ENCODE results near the gene TGFBR2.

The TGFBR2 gene

DNA sequence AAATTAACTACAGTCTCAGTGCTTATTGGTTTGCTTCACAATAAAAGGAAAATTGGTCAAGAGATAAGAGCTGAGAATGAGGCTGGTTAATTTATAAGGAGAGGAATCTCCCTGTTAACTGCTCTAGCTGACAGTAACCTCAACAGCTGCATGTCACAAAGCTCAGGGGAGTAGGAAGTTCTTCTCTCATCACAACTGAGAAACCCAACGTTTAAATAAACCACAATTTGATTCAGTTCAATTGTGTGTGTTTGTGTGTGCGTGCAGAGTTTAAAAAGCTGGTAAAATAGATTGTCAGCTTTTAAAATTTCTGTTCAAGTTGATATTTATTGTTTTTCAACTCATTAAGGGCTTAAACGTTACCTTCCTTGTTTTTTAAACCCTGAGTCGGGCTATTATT lies 3.5 kb upstream of the TGFBR2 start:
- no peak for DNase-seq (ENCODE audit: low read depth)

DNA sequence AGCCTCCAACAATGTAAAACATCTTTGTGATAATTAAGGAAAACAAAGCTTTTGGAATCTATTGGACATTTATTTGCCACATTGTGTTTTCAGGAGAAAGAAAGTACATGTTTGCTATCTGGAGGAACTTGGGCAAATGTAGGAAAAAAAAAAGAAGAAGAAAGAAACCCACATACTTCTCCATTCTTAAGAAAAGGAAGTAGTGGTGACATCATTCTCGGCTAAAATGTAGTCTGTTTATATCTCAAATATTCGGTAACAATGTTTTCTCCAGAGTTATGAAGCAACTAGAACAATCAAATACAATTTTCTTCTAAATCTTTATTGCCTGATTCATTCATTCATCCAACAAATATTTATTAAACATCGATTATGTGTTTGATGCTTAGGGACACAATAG lies 2.3 kb upstream of the TGFBR2 start:
- DNase-seq (ENCODE audit: low read depth), result no peak

DNA sequence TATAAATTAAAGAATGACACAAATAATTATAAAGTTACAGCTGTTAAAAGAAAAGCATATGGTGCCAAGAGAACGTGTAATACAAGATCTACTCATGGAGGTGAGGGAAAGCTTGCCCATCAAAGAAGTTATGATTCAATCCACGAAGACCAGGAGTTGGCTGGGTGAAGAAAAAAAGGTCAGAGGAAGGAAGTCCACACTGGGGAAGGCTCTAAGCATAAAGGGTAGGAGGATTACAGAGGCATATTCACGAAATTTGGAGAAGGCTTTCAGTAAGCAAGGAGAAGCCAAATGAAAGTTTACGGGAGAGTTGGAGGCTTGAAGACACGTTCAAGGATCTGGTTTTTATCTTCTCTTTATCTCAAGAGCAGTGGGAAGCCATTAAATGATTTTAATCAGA lies 1.8 kb upstream of the TGFBR2 start:
- DNase-seq (ENCODE audit: low read depth), result no peak

DNA sequence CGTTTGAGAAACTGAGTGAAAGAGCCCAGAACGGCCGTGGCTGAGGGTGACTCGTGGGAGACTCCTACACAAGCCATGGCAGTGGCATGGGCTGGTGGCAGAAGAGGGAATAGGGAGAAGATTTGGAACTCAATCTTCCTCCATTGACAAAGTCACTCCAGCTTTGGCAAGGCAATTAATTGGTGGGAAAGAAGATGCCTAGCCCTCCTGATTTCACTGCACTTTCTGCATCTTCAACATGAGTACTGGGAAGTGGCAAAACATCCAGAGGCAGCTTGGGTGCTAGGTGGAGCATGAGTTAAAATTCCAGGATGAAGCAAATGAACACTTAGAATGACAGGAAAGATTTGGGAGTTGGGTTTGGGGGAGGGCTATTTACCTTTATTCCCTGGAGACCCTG lies 1.4 kb upstream of the TGFBR2 start:
- DNase-seq (ENCODE audit: low read depth), result no peak

DNA sequence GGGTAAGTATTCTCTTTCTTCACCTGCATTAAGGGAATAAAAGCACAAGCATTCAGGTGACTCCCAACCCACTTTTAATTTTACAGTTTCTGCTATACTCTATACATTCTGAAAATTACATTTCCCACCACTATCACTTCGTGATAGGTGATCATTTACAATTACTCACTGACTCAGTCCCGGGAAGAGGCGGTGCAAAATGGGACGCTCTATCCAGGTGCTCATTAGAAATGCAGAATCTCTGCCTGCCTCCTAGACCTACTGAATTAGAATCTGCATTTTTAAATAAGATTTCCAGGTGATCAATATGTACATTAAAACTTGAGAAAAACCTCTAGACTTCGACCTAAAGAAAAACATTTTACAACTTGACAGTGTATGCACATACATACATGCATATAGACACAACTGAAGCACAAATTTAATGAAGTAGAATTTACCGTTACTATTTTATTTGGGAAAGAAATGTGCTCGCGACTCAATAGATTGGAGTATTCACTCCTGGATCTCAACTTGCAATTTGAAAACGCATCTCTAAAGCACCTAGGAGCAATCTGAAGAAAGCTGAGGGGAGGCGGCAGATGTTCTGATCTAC lies 598 bp upstream of the TGFBR2 start:
- DNase-seq (ENCODE audit: low read depth), result no peak

DNA sequence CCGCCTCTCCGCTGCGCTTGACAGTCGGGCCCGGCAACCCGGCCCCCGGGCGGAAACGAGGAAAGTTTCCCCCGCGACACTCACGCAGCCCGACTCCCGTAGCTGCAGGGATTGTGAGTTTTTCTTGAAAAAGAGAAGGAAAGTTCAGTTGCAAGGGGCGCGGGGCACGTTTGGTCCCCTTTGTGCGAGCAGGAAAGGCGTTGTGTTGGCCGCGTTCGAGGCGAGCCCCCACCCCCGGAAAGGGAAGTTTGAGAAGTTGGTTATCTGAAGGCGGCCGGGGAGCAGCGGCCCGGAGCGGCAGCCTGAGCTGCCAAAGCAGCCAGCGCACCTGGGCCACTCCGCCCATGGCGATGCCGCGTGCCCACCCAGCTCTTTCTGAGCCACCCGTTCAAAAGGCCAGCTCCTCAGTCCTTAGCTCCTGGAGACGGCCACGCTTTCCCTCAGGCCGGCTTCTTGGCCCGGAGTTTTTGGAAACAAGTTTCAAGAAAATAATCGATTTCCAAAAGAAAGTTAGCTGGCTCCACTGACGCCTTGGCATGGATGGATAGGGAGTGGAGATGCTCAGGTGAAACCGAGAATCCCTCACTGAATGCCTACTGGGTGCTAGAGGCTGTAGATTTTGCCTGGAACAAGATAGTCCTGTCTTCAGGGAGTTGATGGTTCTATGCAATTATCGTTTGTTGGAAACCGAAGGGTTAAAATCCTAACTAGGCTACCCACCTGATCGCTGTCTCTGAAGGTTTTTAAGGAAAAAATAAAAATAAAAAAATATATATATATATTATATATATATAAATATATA lies 832 bp downstream of the TGFBR2 start:
- no peak for DNase-seq (ENCODE audit: low read depth)

DNA sequence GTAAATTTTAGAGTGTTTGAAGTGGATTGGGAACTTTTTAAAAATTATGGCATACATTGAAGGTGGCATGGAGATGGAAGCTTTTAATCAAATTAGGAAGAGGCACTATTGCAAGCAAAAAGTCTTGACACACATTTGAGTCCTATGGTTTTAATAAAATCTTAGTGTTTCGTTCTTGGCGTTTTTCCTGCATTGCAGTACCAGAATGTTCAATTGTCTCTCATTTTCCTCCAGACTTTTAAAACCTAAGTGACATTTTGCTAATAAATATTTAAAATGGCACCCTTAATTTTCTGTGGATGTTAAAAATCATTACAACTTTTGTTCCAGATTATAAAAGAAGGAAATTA lies 2.2 kb downstream of the TGFBR2 start:
- DNase-seq (ENCODE audit: low read depth), result no peak

DNA sequence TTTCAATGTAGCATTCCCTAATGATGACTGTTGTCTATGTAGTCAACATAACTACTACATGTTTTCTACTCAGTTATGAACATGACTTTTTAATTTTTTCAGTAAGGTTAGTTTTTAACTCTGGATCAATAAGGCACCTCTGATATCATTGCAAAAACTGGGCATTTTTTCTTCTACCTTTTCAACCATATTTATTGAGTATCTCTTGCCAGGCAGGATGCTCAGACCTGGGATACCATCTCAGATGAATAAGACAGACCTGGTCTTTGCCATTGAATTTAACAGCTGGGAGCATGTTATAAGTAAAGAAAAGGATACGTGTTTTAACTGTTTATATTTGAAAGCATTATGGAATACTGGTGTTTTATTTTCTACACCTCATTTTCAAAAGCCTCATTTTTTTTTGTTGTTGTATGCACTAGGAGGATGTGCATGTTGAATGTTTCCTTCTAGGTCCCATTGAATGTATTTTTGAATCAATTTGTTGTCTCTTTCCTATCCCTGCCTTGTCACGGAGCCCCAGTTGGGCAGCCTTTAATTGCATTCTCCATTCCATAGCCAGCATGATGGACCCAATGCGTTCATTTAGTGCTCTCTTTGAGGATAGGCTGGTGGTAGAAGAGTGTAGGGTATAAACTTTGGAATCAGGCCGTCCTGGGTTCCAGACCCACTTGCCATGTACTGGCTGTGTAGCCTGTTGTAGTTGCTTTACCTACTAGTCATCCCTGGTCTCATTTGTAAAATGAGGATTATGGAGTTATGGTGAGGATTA lies 3.7 kb downstream of the TGFBR2 start:
- no peak for DNase-seq (ENCODE audit: low read depth)

DNA sequence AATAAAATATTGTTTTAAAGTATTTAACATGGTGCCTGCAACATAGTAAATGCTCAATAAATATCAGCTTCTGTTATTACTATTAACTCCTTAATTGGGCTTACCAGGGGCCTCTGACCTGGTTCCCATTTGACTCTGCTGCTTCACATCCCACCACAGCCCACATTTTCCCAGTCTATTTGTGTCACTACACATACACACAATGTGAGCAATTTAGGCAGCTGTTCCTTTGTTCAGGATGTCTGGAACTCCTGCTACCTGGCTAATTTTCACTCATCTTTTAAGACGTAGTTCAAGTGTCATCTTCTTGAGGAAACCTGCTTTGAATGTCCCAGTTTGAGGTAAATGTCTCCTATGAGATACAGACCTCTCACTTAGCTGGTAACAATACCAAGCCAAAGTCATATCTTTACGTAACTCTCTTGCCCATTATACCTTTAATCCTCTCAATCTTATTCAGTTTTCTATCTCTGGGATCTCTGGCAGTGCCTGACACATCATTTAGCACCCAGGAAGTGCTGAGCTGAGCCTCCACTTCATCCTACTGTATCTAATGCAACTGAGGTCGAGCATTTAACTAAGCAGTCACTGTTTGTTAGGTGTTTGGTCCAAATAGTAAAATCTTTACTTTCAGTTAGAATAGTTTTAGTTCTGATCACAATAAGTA lies 4.4 kb downstream of the TGFBR2 start:
- DNase-seq (ENCODE audit: low read depth), result no peak

DNA sequence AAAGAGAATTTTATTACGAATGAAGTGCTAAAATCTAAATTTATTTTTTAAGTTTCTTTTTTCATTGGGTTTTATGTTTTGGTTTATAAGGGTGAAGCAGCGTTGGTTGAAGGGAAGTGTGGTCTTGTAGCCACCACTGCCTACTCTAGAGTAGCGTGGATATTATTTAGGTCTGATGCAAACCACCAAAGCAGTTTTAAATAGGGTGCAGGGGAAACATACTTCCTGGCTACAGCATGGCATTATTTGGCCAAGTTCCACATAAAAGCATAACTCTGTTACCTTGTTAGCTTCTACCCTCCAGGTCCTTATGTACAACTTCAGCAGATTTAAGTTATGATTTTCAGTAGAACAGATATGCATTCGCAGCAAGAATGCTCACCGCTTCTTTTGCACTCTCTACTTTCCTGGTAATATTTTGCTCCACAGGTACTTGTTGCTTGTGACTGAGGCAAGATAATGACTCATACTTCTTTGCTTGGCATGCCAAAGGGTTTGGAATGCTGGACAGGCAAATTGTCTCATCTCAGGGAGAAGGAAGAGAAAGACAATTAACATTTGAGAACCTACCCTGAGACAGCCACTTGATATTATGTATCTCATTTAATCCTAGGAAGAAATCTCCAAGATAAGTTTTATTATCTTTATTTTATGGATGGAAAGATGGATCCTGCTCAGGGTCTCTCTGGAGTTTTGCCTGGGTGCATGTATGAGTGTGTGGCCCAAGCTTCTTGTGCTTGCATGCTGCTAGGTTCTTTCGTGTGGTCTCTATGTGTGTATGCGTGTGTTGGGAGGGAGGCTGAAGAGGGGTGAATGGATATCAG lies 5.4 kb downstream of the TGFBR2 start:
- peak; percentile 70 for DNase-seq (ENCODE audit: low read depth)

DNA sequence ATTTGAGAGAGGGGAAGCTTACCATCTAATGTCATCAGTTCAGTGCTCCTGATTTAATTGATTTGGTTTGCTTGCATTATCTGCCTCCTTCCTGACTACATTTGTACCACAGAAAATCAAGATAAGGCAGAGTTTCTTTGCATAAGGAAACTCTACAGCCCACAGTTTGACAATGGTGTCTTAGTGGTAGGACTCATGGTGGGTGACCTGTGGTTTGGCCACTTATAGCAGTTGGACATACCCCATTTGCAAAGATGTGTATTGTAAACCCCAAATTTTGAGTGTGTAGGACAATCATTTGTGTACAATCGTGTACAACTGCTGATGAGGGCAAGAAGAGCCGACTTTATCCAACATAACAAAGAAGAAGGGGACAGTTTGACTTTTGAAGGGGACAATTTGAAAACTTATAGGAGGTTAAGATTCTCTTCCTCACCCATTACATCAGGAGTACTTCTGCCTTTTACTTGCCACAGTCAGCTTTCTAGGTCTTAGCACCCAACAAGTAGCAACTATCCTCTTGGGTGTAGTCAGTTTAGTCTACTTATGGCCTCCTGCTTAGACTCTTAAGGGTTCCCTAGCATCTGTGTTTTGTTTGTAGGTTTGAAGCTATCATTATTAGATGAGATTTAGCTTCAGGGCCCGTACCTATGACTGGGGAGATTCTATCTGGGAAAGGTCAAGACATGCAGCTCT lies 6.2 kb downstream of the TGFBR2 start:
- DNase-seq (ENCODE audit: low read depth), result no peak

DNA sequence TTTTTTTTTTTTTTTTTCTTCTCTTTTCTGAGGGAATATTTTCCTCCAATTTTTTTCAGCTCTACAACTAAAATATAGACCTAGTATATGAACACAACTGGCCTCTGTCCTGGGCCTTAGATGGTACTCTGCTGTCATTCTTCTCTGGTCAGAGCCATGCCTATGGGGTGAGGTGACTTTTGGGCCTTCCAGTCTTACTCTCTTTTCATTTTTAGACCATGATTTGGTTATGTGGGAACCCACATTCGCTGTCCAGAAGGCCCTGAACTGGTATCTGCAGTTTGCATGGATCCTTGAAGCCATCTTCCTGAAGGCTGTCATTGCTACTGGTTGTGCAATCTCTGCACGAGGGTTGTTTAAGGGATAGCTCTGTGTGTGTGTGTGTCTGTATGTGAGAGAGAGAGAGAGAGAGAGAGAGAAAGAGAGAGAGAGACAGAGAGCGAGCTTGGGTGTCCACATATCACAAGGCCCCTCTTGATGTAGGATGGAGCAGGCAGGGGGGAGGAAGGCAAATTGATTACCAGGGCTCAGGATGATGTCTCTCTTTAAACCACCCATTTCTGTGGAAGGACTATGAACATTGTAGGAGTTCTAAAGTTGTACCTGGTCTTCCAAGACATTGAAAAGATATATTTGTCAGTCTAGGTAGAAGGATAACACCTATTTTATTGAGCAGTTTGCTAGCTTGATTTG lies 6.9 kb downstream of the TGFBR2 start:
- DNase-seq (ENCODE audit: low read depth), result peak; percentile 60

DNA sequence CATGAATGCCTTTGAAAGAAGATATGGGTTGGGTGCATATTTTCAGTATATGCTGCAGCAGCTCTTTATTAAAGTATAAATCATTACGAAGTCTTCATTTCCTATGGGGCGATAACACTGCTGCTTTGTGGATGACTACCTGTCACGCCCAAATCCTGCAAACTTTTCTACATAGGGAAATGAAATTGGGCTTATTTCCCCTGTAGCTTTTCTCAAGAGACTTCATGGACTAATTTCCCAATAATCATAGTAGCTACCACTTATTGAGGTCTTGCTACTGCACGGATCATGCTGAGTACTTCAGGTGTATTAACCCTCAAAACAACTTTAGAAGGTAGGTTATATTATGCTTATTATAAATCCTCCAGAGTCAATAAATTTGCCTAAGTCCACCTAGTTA lies 8.0 kb downstream of the TGFBR2 start:
- DNase-seq (ENCODE audit: low read depth), result no peak

DNA sequence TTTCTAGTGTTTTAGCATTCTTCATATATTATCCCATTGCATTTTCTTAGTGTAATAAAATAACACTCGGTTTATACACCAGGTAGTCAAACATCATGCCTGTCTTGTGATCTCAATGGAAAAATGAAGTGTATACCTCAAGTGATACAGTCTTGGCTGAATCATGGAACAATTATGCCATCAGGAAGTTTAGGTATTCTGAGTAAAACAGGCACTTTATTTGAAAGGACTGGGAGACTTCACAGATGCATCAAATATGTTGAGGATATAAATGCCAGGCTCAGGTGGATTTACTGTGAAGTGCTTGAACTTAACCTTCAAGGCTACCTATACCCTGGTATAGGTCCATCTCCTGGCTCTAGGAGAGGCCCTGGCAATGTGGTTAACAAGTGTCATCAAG lies 8.5 kb downstream of the TGFBR2 start:
- no peak for DNase-seq (ENCODE audit: low read depth)

DNA sequence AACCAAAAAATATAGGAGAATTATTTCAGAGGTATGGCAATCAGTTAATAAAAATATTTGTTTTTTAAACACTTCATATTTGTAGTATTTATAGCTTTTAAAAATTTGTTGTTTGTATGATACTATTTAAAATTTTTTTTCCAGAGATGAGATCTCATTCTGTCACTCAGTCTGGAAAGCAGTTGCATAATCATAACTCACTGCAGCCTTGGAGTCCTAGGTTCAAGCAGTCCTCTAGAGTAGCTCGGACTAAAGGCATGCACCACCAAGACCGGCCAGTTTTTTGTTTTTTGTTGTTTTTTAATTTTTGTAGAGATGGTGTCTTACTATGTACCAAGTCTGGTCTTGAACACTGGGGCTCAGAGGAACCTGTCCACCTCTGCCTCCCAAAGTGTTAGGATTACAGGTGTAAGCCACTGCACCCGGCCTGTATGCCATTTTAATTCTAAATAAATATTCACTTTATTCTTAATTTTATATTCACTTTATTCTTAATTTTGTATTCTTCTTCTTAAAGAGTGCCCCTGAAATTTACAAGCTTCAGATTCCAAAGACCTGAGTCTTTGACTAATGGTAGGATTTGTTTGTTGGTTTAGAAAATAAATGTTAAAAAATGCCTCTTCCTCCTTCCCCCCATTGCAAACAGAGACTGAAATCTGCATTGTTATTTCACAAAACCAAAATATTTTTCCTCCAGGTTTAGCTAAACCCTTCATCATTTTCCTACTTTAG lies 9.4 kb downstream of the TGFBR2 start:
- no peak for DNase-seq (ENCODE audit: low read depth)

DNA sequence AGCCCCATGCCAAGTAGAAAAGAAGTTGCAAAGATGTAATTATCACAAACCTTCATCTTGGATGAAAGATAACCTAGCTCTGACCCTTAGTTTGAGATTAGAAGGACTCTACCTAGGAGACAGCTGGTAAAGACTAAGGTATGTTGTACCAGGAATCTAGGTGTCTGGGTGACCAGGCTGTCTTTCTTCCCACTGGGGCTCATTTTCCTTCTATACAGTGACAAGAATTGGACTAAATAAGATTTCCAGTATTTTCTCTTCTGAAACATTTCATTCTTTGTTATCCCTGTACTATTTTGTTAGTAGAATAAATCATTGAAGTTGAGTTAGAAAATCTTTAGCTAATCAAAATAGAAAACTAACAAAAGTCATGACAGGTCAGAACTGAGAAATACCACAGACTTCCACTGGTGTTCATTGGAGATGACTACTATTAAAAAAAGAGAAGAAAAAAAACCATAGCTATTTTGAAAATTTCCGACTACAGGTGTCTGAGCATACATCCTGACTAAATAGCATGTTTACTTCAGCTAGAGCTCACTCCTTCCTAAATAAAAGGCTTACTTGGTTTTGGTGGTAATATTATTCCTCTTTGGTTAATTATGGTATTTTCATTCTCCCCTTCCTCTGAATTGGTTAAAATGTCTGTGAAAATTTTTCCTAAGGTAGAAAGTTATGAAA lies 10.1 kb downstream of the TGFBR2 start:
- DNase-seq (ENCODE audit: low read depth), result no peak

DNA sequence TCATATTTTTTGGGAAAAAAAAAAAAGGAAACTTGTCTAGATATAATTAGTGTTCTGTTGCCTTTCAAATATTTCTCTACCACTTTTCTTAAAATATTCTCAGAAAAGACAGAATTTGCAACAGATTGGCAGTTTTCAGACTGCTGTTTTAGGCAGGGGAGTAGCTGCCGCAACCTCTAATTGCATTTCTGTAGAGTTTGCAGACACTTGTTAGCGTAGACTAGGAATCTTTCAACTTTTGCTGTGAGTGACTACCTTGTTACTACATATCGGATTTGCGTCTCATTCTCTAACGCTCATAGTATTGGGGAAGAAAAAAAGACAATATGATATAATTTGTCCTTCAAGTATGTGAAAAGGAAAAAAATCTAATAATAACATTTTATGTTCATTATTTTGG lies 10.7 kb downstream of the TGFBR2 start:
- no peak for DNase-seq (ENCODE audit: low read depth)

DNA sequence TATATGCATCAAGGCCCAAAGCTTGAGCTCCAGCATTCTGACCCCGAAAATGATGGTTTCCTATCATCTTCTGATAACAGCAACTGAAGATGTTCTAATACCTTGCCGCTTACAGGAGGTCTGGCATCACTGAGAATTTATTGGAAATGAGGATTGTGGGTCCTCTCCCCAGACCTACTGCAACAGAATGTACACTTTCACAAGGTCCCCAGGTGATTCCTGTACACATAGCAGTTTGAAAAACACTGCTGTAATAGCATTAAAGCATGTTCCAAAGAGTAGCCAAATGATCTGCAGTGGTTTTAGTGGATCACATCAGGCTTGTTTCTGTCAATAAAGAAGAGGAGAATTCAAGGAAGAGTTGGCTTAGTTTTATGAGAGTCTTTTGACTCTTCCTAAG lies 11.3 kb downstream of the TGFBR2 start:
- no peak for DNase-seq (ENCODE audit: low read depth)

DNA sequence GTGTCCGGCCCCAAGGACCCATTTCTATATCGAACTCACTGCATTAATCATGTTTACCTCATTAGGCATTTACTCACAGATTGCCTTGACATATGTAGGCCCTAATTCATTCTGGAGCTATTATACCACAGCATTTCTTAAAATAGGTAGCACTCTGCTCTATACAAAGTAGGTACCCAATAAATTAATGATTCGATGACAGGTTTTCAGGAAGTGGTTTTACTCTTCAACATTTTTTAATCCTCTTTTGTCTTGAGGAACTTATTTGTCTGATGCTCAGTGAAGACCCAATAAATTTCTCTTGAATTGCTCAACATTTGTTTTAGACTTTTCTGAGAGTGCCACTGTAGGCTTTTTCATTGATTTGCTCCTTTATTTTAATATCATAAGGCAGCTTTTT lies 12.1 kb downstream of the TGFBR2 start:
- no peak for DNase-seq (ENCODE audit: low read depth)

Measured in amniotic epithelial cell (primary cell).